SK-N-DZ (cell line): ENCODE results near the gene PLXNC1.
A peak's percentile ranks its signal among the peaks of the same experiment; 100 is the strongest.

Source experiments
- DNase-seq: peaks from one replicate; pipeline ENCODE4 v3.0.0-alpha.2; 2015; ENCODE audit warnings: low spot score

Gene PLXNC1

GRCh38 chr12:94133964-94134795, 14.2 kb upstream of the PLXNC1 start:
- peak; percentile 50 for DNase-seq

DNA sequence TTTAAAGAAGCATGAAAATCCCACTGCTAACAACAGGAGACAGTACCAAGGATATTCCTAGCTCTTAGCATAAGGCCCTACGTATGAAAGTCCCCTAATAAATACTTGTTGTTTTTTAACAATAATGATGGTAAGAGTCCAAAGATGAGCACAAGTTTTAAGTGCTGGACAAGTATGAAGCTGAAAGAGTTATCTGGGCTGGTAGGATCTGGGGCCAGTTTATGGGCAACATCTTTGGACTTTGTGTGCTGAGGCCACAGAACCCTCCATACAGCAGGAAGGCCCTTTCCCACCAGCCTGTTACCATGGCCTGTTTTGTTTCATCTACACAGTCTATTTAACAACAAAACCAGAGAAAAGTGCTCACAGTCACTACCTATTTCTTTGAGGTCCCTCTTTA, 12.5 kb upstream of the PLXNC1 start:
- no peak for DNase-seq

DNA sequence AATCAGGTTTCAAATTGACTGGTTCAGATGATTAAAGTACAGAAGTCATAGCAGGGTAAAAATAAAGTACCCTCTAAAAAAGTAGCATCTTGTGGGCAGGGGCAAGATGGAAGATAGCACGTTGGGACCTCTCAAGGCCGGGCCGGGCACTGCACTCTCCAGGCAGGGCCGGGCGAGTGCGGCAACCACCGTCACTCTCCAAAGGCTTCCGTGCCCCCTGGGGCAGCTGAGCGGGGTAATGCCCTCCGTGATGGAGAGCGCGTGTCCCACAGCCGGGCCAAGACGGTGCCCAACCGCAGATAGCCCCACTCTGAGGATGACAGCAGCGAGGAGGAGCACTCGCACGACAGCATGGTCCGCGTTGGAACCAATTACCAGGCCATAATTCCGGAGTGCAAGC, 8.6 kb upstream of the PLXNC1 start:
- no peak for DNase-seq

GRCh38 chr12:94140556-94140955, 7.8 kb upstream of the PLXNC1 start:
- DNase-seq = no peak

- DNase-seq = no peak
Observed at GRCh38 chr12:94141004-94141764, 7.2 kb upstream of the PLXNC1 start.

GRCh38 chr12:94141892-94142291, 6.5 kb upstream of the PLXNC1 start:
- no peak for DNase-seq

DNA sequence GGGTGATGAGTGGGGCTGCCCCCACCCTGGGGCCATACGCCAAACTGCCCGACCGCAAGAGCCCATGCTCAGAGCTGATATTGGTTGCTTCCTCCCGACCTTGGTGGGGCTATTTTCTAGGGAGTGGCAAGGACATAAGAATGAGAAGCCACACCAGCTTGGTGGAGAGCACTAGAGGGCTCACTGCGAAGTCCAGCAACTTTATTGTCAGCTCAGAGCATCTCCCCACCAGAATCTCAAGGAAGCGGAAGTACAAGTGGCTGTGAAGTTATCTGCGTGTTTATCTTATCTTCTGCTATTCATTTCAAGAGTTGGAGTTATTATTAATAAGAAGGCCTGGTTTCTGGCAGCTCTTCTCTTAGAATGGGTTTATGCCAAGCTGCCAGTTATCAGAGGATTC, 4.9 kb upstream of the PLXNC1 start:
- DNase-seq = no peak

GRCh38 chr12:94143951-94144350, 4.4 kb upstream of the PLXNC1 start:
- no peak for DNase-seq

- no peak for DNase-seq
Observed at GRCh38 chr12:94144781-94145180, 3.6 kb upstream of the PLXNC1 start.

DNA sequence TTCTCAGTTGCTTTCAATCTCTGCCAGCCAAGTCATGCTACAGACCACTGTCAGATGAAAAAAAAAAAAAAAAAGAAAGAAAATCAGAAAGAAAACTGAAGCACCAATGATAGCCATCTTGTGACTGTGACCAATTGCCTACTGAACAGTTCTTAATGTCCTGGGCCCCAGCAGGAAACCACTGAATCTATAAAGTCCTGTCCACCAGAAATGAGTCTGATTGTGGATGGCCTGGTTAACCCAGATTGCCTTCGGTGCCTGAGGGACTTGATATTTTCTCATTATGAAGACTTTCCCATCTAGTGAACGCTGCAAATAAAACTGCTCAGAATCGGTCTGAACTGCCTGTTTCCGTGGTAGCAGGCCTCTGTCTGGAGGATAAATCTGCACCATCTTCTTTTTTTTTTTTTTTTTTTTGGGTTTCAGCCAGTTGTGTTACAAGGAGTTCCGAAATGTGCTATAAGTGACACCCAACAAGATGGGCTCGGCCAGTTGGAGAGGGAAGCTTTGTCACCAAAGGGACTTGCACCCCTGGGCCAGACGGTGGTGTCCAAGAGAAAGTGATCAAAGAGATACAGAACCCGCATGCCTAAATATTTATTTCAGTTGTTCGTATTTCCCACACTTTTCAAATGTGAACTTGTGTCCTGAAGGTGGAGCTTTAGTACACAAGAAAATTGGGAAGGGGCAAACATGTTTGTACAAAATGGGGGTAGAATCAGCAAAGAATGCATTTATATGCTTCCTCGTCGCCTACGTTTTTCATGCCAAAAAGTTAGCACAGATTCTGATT, 3.0 kb upstream of the PLXNC1 start:
- peak; percentile 35 for DNase-seq

GRCh38 chr12:94146166-94146936, 2.0 kb upstream of the PLXNC1 start:
- no peak for DNase-seq

DNA sequence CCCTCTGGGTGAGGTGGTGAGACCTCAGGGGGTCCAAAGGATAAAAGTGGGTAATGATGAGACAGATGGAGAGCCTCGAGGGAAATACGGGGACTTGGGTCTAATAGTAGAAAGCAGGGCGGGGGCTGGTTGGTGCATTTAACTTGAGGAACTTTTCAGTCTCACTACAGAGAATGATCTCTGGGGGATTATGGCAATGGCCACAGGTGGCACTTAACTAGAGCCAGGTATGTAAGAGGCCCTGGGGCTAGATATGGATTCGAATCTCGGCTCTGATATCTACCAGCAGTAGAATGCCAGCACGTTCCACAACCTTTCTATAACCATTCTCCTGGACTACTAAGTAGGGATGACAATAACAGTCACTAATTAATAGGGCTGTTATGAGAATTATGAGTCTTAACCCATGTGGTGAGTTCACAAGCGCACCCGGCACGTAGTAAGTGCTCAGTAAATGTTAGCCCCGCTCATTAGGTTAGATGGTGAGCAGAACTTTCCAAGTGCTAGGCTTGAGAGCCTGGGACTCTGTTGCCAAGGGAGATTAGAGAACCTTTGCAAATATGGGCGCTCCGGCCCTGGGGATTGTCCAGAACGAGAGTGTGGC, 888 bp upstream of the PLXNC1 start:
- DNase-seq = no peak

DNA sequence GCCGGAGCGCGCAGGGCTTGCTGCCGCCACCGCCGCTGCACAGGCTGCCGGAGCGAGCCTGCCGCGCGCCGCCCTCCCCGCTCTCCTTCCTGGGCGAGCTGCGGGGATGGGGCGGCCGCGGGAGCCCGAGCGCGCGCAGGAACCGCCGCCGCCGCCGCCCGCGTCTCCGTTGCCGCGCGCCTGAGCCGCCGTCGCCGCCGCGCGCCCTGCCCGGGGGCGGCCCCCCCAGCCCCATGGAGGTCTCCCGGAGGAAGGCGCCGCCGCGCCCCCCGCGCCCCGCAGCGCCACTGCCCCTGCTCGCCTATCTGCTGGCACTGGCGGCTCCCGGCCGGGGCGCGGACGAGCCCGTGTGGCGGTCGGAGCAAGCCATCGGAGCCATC, 352 bp downstream of the PLXNC1 start:
- DNase-seq = no peak

- peak; percentile 59 for DNase-seq
Observed at GRCh38 chr12:94149119-94149780, 873 bp downstream of the PLXNC1 start.

DNA sequence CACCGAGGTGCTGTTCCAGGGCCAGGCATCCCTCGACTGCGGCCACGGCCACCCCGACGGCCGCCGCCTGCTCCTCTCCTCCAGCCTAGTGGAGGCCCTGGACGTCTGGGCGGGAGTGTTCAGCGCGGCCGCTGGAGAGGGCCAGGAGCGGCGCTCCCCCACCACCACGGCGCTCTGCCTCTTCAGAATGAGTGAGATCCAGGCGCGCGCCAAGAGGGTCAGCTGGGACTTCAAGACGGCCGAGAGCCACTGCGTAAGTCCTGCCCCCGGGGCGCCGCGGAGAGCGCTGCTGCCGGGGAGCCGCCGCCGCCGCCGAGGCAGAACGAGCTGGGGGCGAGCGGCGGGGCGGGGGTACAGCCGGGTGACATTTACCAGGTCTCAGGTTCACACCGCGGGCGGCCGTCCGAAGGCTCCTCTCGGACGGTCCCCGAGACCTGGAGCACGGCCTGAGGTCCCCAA, 1.4 kb downstream of the PLXNC1 start:
- DNase-seq = peak; percentile 27

GRCh38 chr12:94150240-94151121, 2.1 kb downstream of the PLXNC1 start:
- DNase-seq = no peak

DNA sequence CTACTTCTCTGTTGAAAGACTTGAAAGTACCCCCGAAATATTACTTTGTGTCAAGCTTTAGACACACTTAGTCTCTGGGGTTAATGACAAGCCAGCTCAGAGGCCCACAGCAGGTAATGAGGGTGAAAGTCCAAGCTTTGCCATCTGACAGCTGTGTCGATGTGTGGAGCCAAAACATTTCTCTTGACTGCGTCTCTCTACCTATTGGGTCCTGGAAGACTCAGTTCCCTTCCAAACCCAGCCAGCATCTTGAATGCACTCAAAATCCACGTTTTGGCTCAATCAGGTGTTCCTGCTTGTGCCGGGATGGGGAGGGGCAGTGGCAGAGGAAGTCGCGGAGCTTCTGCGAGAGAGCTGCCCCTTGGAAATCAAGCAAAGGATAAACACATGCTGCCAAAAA, 3.2 kb downstream of the PLXNC1 start:
- DNase-seq = no peak

GRCh38 chr12:94152292-94153078, 4.1 kb downstream of the PLXNC1 start:
- DNase-seq = no peak

DNA sequence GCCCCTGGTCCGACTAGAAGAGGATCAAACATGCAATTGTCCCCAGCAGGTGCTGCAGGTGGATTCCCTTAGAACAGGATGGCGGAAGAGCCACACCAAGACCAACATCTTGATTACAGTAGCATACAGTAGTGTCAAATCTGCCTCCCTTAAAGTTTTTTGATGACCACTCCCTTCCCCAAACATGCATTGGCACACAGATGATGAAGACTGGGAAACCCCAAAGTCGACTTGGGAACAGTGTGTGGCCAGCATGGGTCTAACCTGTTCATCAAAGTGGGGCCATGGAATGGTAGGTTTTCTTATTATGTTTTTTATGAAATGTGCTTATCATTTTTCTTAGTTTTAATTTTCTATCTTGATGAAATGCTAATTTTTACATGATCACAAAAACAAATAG, 8.8 kb downstream of the PLXNC1 start:
- no peak for DNase-seq
